ENCODE data around the gene DIS3L2.

DIS3L2 gene

GRCh38 chr2:232052591-232052990, 91.1 kb downstream of the DIS3L2 start:
- no peak for DNase-seq (ENCODE audit: low read depth in 2 of 2)

GRCh38 chr2:232053777-232054176, 92.3 kb downstream of the DIS3L2 start:
- DNase-seq (ENCODE audit: low read depth in 2 of 2), result no peak

- no peak for DNase-seq (ENCODE audit: low read depth in 2 of 2)
Observed at GRCh38 chr2:232058063-232058877, 96.8 kb downstream of the DIS3L2 start.

- no peak for DNase-seq (ENCODE audit: low read depth in 2 of 2)
Observed at GRCh38 chr2:232058931-232059330, 97.4 kb downstream of the DIS3L2 start.

GRCh38 chr2:232061265-232061664, 99.8 kb downstream of the DIS3L2 start:
- no peak for DNase-seq (ENCODE audit: low read depth in 2 of 2)

GRCh38 chr2:232073026-232073425, 111.5 kb downstream of the DIS3L2 start:
- DNase-seq (ENCODE audit: low read depth in 2 of 2), result no peak

DNA sequence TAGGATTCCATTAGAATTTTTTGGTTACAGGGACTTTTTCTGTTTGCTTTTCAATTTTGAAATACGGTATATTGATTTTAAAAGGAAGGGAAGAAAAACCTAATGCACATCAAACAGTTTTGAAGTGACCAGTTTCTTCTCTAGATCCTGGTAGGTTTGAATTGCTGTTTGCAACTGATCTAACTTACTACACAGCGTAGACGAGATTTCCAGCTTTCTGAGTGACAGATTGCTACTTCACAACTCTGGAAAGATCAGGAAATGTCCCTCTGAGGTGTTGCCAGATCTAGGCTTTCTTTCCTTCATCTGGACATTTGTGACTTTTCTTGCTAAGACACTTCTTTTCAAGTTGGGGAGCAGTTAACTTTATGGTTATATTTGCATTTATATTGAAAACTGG, 112.2 kb downstream of the DIS3L2 start:
- DNase-seq (ENCODE audit: low read depth in 2 of 2), result no peak

- DNase-seq (ENCODE audit: low read depth in 2 of 2), result no peak
Observed at GRCh38 chr2:232075080-232075479, 113.6 kb downstream of the DIS3L2 start.

- no peak for DNase-seq (ENCODE audit: low read depth in 2 of 2)
Observed at GRCh38 chr2:232075859-232076258, 114.3 kb downstream of the DIS3L2 start.

- DNase-seq (ENCODE audit: low read depth in 2 of 2), result no peak
Observed at GRCh38 chr2:232076272-232076671, 114.8 kb downstream of the DIS3L2 start.

DNA sequence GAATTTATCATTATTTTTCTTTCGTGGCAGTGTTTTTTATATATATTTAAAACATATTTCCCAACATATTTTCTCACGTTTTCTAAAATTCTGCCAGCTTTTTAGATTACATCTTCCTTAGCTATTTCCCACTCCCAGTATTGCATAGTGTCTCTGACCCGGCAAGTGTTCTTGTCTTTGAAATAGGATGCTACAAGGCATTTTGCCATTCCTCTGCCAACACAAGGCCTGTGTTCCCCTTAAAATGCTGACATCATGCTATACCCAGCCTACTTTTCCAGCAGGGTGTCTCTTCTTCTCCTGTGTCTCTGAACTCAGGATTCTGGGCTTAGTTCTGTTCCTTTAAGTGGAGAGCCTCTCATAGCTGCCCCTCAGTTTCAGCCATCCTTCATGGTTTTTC, 115.2 kb downstream of the DIS3L2 start:
- DNase-seq (ENCODE audit: low read depth in 2 of 2), result no peak

DNA sequence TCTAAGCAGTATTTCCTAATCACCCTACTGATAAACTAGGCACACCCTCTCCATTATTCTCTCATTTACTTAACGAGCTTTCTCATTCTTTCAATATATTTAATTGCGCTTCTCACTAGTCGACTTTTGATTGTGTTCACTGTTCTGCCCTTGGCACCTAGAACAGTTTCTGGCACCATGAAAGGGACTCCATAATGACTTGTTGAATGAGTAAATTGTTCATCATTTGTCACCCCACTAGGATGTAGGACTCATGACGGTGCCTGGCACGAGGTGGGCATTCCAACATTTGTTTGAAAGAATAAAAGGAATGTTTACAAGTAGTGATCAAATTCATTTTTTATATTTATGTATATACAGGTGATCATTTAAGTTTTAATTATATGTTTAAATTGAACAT, 123.7 kb downstream of the DIS3L2 start:
- no peak for DNase-seq (ENCODE audit: low read depth in 2 of 2)

- DNase-seq (ENCODE audit: low read depth in 2 of 2), result no peak
Observed at GRCh38 chr2:232085826-232086425, 124.4 kb downstream of the DIS3L2 start.

- no peak for DNase-seq (ENCODE audit: low read depth in 2 of 2)
Observed at GRCh38 chr2:232088771-232089170, 127.3 kb downstream of the DIS3L2 start.

DNA sequence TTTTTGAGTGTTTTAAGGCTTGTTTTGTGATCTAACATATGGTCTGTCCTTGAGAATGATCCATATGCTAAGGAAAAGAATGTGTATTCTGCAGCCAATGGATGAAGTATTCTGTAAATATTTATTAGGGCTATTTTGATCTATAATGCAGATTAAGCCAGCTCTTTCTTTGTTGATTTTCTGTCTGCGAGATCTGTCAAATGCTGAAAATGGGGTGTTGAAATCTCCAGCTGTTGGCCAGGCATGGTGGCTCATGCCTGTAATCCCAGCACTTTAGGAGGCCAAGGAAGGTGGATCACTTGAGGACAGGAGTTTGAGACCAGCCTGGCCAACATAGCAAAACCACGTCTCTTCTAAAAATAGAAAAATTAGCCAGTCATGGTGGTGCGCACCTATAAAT, 132.7 kb downstream of the DIS3L2 start:
- no peak for DNase-seq (ENCODE audit: low read depth in 2 of 2)

DNA sequence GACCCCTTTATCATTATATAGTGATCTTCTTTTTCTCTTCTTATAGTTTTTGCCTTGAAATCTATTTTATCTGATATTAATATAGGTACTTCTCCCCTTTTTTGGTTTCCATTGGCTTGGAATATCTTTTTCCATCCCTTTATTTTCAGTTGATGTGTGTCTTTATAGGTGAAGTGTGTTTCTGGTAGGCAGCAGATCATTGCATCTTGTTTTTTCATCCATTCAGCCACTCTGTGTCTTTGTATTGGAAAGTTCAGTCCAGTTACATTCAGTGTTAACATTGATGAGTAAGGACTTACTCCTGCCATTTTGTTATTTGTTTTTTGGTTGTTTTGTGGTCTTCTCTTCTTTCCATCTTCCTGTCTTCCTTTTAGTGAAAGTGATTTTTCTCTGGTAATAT, 133.4 kb downstream of the DIS3L2 start:
- DNase-seq (ENCODE audit: low read depth in 2 of 2), result no peak

- DNase-seq (ENCODE audit: low read depth in 2 of 2), result no peak
Observed at GRCh38 chr2:232097260-232097659, 135.7 kb downstream of the DIS3L2 start.

GRCh38 chr2:232097758-232098157, 136.2 kb downstream of the DIS3L2 start:
- DNase-seq (ENCODE audit: low read depth in 2 of 2), result no peak

- no peak for DNase-seq (ENCODE audit: low read depth in 2 of 2)
Observed at GRCh38 chr2:232102380-232102779, 140.9 kb downstream of the DIS3L2 start.

GRCh38 chr2:232103140-232103737, 141.7 kb downstream of the DIS3L2 start:
- DNase-seq (ENCODE audit: low read depth in 2 of 2), result no peak

- DNase-seq (ENCODE audit: low read depth in 2 of 2), result no peak
Observed at GRCh38 chr2:232104076-232104646, 142.6 kb downstream of the DIS3L2 start.

- no peak for DNase-seq (ENCODE audit: low read depth in 2 of 2)
Observed at GRCh38 chr2:232111551-232111950, 150.0 kb downstream of the DIS3L2 start.

DNA sequence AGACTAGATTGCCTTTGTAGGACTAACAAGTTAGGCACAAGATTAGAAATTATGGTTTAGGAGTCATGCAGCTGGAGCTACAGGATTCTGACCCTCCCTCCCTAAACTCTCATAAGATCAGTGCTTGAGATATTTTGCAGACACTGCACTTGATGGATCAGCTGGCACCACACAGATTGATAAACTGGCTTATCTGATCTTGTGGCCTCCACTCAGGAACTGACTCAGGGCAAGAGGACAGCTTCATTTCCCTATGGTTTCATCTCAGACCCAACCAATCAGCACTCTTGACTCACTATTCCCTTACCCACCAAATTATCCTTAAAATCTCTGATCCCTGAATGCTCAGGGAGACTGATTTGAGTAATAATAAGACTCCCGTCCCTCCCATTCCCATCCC, 152.3 kb downstream of the DIS3L2 start:
- DNase-seq (ENCODE audit: low read depth in 2 of 2), result no peak

Data from stimulated activated CD4-positive, alpha-beta T cell treated with anti-CD3 and anti-CD28 coated beads, Interleukin-1b, Interleukin-23, amount 100 ng/mL, for 1 hour (primary cell).